PC-3 (cell line): Measurements from ENCODE around the gene YPEL2.

Experiments used
- EZH2 ChIP-seq: fragments of 300-600 bp; sonication (generic); IDR thresholded peaks from one replicate; pipeline ENCODE4 v1.6.1; 2017; ENCODE audit warnings: antibody characterized with exemption, mild to moderate bottlenecking, low read length; ENCODE audit not compliant: unreplicated experiment
- EZH2phosphoT487 ChIP-seq: fragments of 300-600 bp; sonication (generic); IDR thresholded peaks from 2 replicates; pipeline ENCODE4 v1.6.1; 2018; ENCODE audit warnings: mild to moderate bottlenecking, antibody characterized with exemption, low read length, borderline replicate concordance
- TF ChIP-seq, protein P1 (sequence below): fragments of 300-600 bp; sonication (generic); conservative IDR thresholded peaks from 2 replicates; pipeline ENCODE4 v1.5.1; 2017; ENCODE audit warnings: antibody characterized with exemption, low read depth, mild to moderate bottlenecking, low read length

- TF ChIP-seq, protein P1, sequence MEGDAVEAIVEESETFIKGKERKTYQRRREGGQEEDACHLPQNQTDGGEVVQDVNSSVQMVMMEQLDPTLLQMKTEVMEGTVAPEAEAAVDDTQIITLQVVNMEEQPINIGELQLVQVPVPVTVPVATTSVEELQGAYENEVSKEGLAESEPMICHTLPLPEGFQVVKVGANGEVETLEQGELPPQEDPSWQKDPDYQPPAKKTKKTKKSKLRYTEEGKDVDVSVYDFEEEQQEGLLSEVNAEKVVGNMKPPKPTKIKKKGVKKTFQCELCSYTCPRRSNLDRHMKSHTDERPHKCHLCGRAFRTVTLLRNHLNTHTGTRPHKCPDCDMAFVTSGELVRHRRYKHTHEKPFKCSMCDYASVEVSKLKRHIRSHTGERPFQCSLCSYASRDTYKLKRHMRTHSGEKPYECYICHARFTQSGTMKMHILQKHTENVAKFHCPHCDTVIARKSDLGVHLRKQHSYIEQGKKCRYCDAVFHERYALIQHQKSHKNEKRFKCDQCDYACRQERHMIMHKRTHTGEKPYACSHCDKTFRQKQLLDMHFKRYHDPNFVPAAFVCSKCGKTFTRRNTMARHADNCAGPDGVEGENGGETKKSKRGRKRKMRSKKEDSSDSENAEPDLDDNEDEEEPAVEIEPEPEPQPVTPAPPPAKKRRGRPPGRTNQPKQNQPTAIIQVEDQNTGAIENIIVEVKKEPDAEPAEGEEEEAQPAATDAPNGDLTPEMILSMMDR: no peak
- no peak for TF ChIP-seq EZH2phosphoT487
- no peak for TF ChIP-seq EZH2
Observed at GRCh38 chr17:59349178-59349577, 17.7 kb downstream of the YPEL2 start.
